ENCODE results near the gene SH3RF1.

Gene SH3RF1

DNA sequence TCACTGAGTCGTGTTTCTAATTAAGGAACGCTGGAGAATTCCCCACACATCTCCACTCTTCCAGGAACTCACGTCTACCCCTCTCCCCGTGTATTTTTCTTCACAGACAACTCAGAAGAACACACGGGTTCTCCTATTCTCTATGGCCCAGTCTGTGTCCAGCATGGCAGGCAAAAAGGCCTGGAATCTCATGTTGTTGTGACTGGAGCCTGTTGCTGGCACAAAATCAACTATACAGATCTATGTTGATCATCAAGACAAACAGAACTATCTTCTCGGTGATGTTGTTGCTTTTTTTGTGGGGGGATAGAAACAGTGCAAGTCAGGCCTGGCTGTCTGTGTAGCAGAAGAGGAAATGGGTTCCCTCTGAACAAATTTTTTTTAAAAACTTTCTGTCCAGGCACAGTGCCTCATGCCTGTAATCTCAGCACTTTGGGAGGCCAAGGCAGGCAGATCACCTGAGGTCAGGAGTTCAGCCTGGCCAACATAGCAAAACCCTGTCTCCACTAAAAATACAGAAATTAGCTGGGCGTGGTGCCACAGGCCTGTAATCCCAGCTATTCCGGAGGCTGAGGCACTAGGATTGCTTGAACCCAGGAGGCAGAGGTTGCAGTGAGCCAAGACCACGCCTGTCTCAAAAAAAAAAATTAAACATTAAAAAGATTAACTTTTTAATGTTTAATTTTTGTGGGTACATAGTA, 210.2 kb downstream of the SH3RF1 start:
- DNase-seq (ENCODE audit: insufficient read length, low spot score) (no peak), FAIRE-seq (no peak)
- TF ChIP-seq PAX5 (IDR thresholded peaks at IDR 0.05; ENCODE audit: insufficient read depth, low read length, severe bottlenecking) (no peak), TAF1 (IDR thresholded peaks at IDR 0.05; ENCODE audit: low read depth, low read length) (no peak), SPI1 (IDR thresholded peaks at IDR 0.05; ENCODE audit: low read depth, low read length) (no peak)

DNA sequence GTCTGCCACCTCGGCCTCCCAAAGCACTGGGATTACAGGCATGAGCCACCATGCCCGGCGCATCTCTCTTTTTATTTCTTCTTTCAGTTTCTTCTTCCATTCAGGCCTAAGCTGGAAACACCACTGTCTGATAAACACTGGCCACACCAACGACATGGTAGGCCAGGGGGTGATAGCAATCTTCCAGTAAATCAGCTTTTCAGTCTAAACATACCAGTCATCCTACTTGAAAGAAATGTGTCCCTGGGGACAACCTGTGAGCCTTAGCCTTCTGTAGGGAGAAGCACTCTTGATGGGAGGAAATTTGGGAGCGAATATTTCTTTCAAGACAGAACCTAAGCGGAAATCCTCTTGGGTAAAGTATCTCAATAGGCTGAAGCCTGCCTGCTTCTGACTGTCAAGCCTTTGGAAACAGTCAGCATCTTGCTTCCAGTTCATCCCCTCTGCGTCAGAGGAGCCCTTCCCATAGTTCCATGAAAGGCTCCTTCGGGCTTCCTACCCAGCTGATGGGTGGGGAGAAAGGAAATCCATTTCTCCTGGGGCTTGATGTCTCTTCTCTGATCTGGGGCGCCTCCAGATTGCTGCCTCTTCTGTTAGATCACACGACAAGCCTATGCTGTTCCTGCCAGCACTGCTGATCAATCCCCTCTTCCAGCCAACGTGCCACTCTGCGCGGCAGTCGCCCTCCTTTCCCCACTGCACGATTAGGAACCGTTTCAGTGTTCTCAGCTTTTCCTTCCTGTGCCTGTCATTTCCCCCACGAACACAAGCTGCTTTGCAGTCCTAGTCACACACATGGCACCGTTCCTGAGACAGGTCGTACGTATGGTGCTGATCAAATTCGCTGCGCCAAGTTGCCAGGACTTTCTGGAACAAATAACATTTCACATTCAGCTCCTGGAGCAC, 211.2 kb downstream of the SH3RF1 start:
- FAIRE-seq = no peak
- TF ChIP-seq POU2F2 (IDR thresholded peaks at IDR 0.05; ENCODE audit: low read depth, low read length) = no peak
- no peak for DNase-seq (ENCODE audit: insufficient read length, low spot score)

DNA sequence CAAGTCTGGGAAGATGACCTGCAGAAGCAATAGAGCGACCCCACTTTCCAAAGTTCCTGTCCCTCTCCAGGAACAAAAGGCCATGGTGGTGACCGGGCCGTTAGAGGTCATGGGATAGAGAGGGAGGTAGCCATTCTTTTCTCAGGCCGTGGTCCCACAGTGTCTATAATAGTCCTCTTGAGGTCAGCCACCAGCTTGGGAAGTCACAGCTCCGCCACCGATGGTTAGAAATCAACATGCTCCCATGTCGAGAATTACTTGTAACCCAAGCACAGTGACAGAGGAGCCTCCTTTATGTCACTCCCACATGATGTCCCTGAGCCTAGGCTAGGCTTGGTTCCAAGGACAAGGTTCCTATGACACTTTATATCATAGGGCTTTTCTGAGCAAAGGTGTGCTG, 212.4 kb downstream of the SH3RF1 start:
- no peak for TF ChIP-seq POLR2A (IDR thresholded peaks at IDR 0.05; ENCODE audit: low read depth, low read length)
- TF ChIP-seq TAF1 (IDR thresholded peaks at IDR 0.05; ENCODE audit: low read depth, low read length) = no peak
- no peak for TF ChIP-seq POU2F2 (IDR thresholded peaks at IDR 0.05; ENCODE audit: low read depth, low read length)
- no peak for TF ChIP-seq POLR2AphosphoS5 (IDR thresholded peaks at IDR 0.05; ENCODE audit: low read depth, low read length)
- TF ChIP-seq SPI1 (IDR thresholded peaks at IDR 0.05; ENCODE audit: low read depth, low read length) = no peak
- TF ChIP-seq PAX5 (IDR thresholded peaks at IDR 0.05; ENCODE audit: insufficient read depth, low read length, severe bottlenecking) = no peak
- DNase-seq (ENCODE audit: insufficient read length, low spot score) (no peak), FAIRE-seq (no peak)

DNA sequence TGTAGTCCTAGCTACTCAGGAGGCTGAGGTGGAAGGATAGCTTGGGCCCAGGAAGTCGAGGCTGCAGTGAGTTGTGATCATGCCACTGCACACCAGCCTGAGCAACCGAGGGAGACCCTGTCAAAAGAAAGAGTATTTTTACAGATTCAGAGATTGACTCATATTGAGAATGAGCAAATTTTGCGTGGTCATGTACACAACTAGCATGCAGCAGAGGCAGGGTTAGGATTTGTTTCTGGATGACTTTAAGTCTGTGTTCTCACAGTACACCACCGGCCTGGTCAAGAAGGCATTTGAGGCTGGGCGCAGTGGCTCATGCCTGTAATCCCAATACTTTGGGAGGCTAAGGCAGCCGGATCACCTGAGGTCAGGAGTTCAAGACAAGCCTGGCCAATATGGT, 215.9 kb downstream of the SH3RF1 start:
- no peak for DNase-seq (ENCODE audit: insufficient read length, low spot score)
- no peak for TF ChIP-seq SPI1 (IDR thresholded peaks at IDR 0.05; ENCODE audit: low read depth, low read length)
- FAIRE-seq = no peak

DNA sequence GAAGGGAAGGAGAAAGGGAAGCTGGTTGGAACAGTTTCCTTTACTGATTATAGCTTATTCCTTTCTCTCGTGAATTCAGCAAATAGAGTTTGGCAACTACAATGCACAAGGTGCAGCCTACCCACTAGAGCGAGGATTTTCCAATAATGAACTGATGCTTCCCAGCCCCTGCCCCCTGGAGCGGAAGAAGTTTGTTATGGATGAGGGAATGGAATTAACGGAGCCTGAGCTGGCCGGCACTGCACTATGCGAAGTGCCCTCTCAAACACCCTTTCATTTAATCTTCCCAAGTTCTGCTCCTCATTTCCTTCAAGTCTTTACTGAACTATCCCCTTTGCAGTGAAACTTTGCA, 218.2 kb downstream of the SH3RF1 start:
- TF ChIP-seq POLR2A (IDR thresholded peaks at IDR 0.05; ENCODE audit: low read depth, low read length) (no peak), POU2F2 (IDR thresholded peaks at IDR 0.05; ENCODE audit: low read depth, low read length) (no peak), POLR2AphosphoS5 (IDR thresholded peaks at IDR 0.05; ENCODE audit: low read depth, low read length) (no peak), TAF1 (IDR thresholded peaks at IDR 0.05; ENCODE audit: low read depth, low read length) (no peak), SPI1 (IDR thresholded peaks at IDR 0.05; ENCODE audit: low read depth, low read length) (no peak), PAX5 (IDR thresholded peaks at IDR 0.05; ENCODE audit: insufficient read depth, low read length, severe bottlenecking) (no peak)
- DNase-seq (ENCODE audit: insufficient read length, low spot score) (no peak), FAIRE-seq (no peak)

DNA sequence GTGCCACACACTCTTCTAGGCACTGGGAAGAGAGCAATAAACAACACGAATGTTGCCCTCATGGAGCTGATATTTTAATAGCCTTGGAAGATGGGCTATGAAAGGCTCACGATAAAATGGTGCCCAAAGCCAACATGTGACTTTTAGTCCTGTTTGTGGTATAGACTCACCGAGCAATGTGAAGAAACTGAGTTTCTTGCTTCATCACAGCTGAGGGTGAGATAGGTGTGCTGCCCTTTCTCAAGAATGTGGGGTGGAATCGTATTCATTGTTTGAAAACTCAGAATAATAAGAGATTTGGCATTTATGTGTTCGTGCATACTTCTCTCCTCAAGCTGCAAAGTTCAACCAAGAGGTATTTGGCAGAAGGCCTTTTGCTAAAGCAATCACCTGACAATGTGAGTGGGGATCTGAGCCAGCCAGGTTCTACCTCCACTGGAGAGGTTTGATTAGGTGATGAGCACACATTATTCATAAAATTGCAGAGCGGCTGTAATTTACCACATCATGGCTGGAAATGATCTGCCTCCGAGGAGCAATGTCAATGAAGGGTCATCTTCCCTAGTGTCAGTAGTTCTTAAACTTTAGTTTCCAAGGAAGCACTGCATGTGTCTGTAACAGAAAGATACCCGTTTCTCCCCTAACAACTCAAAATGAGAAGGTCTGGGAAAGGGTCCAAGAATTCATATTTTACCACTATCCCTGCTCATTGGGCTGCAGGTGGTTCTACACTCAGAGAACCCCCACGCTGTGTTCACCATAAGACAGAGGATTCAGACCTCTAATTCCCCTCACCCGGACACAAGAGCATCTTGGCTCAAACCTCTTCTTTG, 218.8 kb downstream of the SH3RF1 start:
- TF ChIP-seq TAF1 (IDR thresholded peaks at IDR 0.05; ENCODE audit: low read depth, low read length) (no peak), POLR2AphosphoS5 (IDR thresholded peaks at IDR 0.05; ENCODE audit: low read depth, low read length) (no peak), POLR2A (IDR thresholded peaks at IDR 0.05; ENCODE audit: low read depth, low read length) (no peak), PAX5 (IDR thresholded peaks at IDR 0.05; ENCODE audit: insufficient read depth, low read length, severe bottlenecking) (no peak), SPI1 (IDR thresholded peaks at IDR 0.05; ENCODE audit: low read depth, low read length) (no peak), POU2F2 (IDR thresholded peaks at IDR 0.05; ENCODE audit: low read depth, low read length) (no peak)
- DNase-seq (ENCODE audit: insufficient read length, low spot score) = no peak
- no peak for FAIRE-seq

DNA sequence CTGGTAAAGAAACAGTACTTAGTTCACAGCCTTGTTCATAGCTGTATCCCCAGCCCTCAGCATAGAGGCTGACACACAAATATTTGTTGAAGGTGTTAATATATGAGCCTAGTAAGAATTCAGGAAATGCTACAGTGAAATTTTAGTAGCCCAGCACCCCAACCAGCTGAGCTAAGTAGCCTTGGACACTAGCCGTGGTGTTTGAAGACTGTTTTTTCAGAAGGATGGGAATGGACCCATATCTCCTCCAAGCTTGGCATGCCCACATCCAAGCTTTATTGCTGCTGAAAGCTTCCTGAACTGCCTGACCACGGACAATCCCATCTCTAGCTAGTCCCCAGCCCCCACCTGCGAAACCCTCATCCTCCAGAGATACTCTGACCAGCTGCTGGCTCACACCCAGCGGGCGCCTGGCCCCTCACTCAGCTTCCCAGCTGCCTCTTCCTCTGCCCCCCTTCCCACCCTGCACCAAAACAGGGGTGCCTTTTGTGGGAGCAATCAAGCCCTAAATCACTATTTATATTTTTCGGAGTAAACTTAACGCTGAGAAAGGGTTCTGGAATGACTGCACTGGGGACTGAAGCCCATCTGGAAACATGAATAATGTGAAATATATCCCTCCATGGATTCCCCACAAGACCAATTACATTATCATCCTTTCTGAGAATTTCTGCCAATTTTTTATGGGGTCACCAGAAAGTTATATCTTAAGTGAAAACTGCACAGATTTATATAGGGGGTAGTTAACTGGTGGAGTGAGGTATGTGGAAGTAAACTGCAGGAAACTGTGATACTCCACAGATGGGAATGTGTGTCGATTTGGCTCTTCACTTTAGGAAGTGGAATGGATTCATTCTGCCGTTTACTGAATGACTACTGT, 219.6 kb downstream of the SH3RF1 start:
- FAIRE-seq (no peak), DNase-seq (ENCODE audit: insufficient read length, low spot score) (no peak)
- TF ChIP-seq POLR2AphosphoS5 (IDR thresholded peaks at IDR 0.05; ENCODE audit: low read depth, low read length) (no peak), PAX5 (IDR thresholded peaks at IDR 0.05; ENCODE audit: insufficient read depth, low read length, severe bottlenecking) (no peak), SPI1 (IDR thresholded peaks at IDR 0.05; ENCODE audit: low read depth, low read length) (no peak), POLR2A (IDR thresholded peaks at IDR 0.05; ENCODE audit: low read depth, low read length) (no peak), TAF1 (IDR thresholded peaks at IDR 0.05; ENCODE audit: low read depth, low read length) (no peak), POU2F2 (IDR thresholded peaks at IDR 0.05; ENCODE audit: low read depth, low read length) (no peak)

DNA sequence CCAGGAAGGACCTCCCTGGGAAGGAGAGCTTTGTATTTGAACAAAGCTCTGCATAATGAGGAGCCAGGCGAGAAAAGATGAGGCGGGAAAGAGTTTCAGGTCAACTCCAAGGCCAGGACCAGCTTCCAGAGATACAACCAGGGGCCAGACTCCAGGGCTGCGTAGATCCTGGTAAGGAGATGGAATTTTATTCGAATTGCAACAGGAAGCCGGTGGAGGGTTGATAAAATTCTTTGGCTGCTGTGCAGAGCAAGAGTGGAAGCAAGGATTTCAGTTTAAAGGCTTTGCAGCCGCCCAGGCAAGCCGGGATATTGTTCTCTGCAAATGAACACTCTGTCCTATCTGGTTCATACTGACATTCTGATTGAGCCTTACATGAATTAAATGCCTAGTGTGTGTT, 220.5 kb downstream of the SH3RF1 start:
- DNase-seq (ENCODE audit: insufficient read length, low spot score) = no peak
- FAIRE-seq = no peak
- TF ChIP-seq POU2F2 (IDR thresholded peaks at IDR 0.05; ENCODE audit: low read depth, low read length) (no peak), SPI1 (IDR thresholded peaks at IDR 0.05; ENCODE audit: low read depth, low read length) (no peak)

DNA sequence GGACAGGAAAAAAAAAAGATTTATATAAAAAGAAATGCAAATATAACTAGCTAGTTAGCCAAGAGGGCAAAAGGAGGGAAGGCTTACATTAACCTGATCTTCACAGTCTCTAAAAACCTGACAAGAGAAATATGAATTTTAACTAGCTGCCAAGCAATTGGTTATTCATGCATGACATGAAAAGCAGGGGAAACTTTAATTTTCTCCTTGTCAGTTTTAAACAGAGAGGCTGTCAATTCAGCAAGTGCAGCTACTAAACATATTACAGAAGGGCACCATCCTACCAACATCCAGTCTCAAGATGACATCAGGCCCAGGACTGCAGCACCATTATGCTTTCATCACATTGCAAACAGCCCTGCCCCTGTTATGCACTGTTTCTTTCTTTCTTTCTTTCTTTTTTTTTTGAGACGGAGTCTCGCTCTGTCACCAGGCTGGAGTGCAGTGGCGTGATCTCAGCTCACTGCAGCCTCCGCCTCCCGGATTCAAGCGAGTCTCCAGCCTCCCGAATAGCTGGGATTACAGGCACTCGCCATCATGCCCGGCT, 221.8 kb downstream of the SH3RF1 start:
- DNase-seq (ENCODE audit: insufficient read length, low spot score) (no peak), FAIRE-seq (no peak)
- TF ChIP-seq TAF1 (IDR thresholded peaks at IDR 0.05; ENCODE audit: low read depth, low read length) (no peak), POLR2A (IDR thresholded peaks at IDR 0.05; ENCODE audit: low read depth, low read length) (no peak), SPI1 (IDR thresholded peaks at IDR 0.05; ENCODE audit: low read depth, low read length) (no peak), POU2F2 (IDR thresholded peaks at IDR 0.05; ENCODE audit: low read depth, low read length) (no peak), POLR2AphosphoS5 (IDR thresholded peaks at IDR 0.05; ENCODE audit: low read depth, low read length) (no peak), PAX5 (IDR thresholded peaks at IDR 0.05; ENCODE audit: insufficient read depth, low read length, severe bottlenecking) (no peak)

All from GM12891 (cell line).